ENCODE measurements around the gene ABCB11.
A peak's percentile ranks its signal among the peaks of the same experiment; 100 is the strongest.
"Not testable (repeated sequence)": the region's sequence is repeated elsewhere in the genome, so short reads cannot be mapped to it uniquely, and the experiment has no call there.

ABCB11 gene

DNA sequence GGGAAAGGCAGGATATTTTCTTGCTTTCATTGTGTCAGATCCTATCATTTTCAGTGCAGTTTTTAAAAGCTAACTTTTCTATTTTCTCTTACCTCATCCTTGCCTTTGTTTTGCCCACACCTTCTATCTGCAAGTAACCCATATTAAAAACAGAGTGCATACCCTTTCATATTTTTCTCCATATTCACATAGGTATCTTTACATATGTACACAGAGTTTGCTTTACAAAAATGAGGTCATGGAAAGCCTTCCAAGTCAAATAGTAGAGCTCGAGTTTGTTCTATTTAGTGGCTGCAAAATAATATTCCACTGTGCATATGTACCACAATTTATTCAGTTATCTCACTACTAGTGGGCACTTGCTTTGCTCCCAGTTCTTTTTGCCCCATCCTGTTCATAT lies 34.3 kb upstream of the ABCB11 start:
- H3K4me1 Mint-ChIP-seq, result no peaks in the 10 kb centered on the region
- H3K9me3 Mint-ChIP-seq, result no peaks in the 10 kb centered on the region
- peaks cover 8% of the 10 kb centered on the region for H3K27me3 Mint-ChIP-seq
- no peaks in the 10 kb centered on the region for H3K36me3 Mint-ChIP-seq (ENCODE audit: insufficient read depth)
- H3K27ac Mint-ChIP-seq (ENCODE audit: low read depth), result no peak overlapping the region
- DNase-seq (ENCODE audit: low spot score in 2 of 2) (no peak), ATAC-seq (replicated peaks; ENCODE audit: extremely low read depth, poor library complexity, severe bottlenecking) (no peak)
- no peak overlapping the region for H3K4me3 Mint-ChIP-seq

DNA sequence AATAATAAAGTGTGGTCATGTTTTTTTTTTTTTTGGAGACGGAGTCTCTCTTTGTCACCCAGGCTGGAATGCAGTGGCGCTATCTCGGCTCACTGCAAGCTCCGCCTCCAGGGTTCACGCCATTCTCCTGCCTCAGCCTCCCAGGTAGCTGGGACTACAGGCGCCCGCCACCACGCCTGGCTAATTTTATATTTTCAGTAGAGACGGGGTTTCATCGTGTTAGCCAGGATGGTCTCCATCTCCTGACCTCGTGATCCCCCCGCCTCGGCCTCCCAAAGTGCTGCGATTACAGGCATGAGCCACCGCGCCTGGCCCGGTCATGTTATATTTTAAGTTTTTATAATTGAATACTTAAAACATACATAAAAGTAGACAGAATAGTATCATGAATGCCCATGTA lies 33.1 kb upstream of the ABCB11 start:
- H3K27me3 Mint-ChIP-seq; H3K4me1 Mint-ChIP-seq; H3K4me3 Mint-ChIP-seq; H3K27ac Mint-ChIP-seq (ENCODE audit: low read depth); ATAC-seq (replicated peaks; ENCODE audit: extremely low read depth, poor library complexity, severe bottlenecking); DNase-seq (ENCODE audit: low spot score in 2 of 2); H3K9me3 Mint-ChIP-seq; H3K36me3 Mint-ChIP-seq (ENCODE audit: insufficient read depth): not testable (repeated sequence)

DNA sequence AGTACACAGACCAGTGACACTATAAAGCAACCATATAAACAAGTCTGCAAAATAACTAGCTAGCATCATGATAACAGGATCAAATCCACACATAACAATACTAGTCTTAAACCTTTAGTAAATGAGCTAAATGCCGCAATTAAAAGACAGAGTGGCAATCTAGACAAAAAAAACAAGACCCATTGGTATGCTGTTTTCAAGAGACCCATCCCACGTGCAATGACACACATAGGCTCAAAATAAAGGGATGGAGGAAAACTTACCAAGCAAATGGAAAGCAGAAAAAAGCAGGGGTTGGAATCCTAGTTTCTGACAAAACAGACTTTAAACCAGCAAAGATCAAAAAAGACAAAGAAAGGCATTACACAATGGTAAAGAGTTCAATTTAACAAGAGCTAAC lies 23.5 kb upstream of the ABCB11 start:
- not testable (repeated sequence) for H3K36me3 Mint-ChIP-seq (ENCODE audit: insufficient read depth); H3K4me3 Mint-ChIP-seq; DNase-seq (ENCODE audit: low spot score in 2 of 2); ATAC-seq (replicated peaks; ENCODE audit: extremely low read depth, poor library complexity, severe bottlenecking); H3K27me3 Mint-ChIP-seq; H3K27ac Mint-ChIP-seq (ENCODE audit: low read depth); H3K4me1 Mint-ChIP-seq
- H3K9me3 Mint-ChIP-seq, result peaks cover 17% of the 10 kb centered on the region

DNA sequence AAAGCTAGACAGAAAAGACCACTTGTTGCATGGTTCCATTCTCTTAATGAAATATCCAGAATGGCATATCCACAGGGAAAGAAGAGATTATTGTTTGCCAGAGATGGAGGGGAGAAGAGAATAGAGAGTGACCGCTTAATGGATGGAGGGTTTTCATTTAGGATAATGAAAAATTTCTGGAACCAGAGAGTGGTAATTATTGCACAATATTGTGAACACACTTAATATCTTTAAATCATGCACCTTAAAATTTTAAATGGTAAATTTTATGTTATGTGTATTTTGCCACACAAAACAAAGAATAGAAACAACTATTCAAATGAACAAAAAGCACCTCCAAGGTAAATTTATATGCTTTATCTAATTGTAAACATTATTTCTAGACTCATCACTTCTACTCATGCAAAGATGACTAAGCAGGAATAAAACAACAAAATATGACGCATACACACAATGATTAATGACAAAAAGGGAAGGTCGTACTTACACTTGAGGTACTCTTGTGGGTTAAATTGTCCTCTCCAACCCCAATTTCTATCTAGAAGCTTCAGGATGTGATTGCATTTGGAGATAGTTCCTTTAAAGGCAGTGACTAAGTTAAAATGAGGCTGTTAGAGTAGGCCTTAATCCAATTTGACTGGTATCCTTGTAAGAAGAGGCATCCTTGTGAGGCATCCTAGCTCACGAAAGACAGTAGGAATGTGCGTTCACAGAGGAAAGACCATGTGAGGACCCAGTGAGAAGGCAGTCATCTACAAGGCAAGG lies 19.5 kb upstream of the ABCB11 start:
- Mint-ChIP-seq H3K4me1 (peaks cover 6% of the 10 kb centered on the region), H3K27ac (ENCODE audit: low read depth) (no peak overlapping the region), H3K9me3 (peaks cover 10% of the 10 kb centered on the region), H3K4me3 (no peak overlapping the region), H3K36me3 (ENCODE audit: insufficient read depth) (no peaks in the 10 kb centered on the region), H3K27me3 (no peaks in the 10 kb centered on the region)
- no peak for DNase-seq (ENCODE audit: low spot score in 2 of 2)
- ATAC-seq (replicated peaks; ENCODE audit: extremely low read depth, poor library complexity, severe bottlenecking), result no peak

DNA sequence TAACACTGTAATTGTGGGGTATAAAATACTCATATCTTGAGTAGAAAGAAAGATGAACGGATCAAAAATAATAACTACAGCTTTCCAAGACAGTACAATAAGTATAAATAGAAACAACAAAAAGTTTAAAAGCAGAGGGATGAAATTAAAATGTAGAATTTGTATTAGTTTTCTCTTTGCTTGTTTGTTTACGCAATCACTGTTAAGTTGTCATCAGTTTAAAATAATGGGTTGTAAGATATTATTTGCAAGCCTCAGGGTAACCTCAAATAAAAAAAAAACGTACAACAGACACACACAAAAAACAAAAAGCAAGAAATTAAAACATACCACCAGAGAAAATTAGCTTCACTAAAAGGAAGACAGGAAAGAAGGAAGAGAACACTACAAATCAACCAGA lies 18.0 kb upstream of the ABCB11 start:
- H3K27ac Mint-ChIP-seq (ENCODE audit: low read depth), result no peak overlapping the region
- ATAC-seq (replicated peaks; ENCODE audit: extremely low read depth, poor library complexity, severe bottlenecking), result no peak

DNA sequence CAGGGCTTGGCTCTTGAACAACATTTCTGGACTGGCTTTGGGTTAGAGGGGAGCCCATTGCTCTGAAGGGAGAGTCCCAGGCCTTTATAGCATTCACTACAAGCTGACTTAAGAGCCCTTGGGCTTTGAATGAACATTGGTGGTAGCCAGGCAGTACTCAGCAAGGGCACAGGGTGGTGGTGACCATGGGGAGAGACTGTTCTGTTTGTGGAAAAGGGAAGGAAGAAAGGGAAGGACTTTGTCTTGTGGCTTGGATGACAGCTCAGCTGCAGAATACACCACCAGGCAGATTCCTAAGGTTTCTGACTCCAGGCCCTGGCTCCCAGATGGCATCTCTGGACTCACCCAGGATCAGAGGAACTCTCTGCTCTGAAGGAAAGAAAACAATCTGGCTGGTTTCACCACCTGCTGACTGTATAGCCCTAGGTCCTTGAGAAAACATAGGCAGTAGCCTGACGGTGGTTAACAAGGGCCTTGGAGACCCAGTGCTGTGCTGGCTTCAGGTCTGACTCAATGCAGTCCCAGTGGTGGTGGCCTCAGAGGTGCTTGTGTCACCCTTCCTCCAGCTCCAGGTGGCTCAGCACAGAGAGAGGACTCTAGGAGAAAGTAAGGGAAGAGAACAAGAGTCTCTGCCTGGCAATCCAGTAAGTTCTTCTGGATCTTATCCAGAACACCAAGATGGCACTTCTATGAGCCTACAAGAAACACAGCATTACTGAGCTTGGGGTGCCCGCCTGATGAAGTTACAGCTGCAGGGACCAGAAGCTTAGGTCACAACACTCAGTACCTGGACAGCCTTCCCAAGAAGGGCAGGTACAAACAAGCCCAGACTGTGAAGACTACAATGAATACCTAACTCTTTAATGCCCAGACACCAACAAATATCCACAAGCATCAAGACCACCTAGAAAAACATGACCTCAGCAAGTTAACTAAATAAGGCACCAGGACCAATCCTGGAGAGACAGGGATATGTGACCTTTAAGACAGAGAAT lies 16.4 kb upstream of the ABCB11 start:
- Mint-ChIP-seq H3K27ac (ENCODE audit: low read depth) (no peak overlapping the region), H3K36me3 (ENCODE audit: insufficient read depth) (no peaks in the 10 kb centered on the region), H3K4me3 (no peak overlapping the region), H3K9me3 (peaks cover 6% of the 10 kb centered on the region), H3K4me1 (peaks cover 6% of the 10 kb centered on the region), H3K27me3 (no peaks in the 10 kb centered on the region)
- DNase-seq (ENCODE audit: low spot score in 2 of 2) (no peak), ATAC-seq (replicated peaks; ENCODE audit: extremely low read depth, poor library complexity, severe bottlenecking) (no peak)

More for the DNA sequence above, 18.0 kb upstream of the ABCB11 start:
- Mint-ChIP-seq H3K36me3 (ENCODE audit: insufficient read depth) (no peaks in the 10 kb centered on the region), H3K4me1 (peaks cover 6% of the 10 kb centered on the region), H3K4me3 (no peak overlapping the region), H3K9me3 (no peaks in the 10 kb centered on the region), H3K27me3 (no peaks in the 10 kb centered on the region)
- DNase-seq (ENCODE audit: low spot score in 2 of 2), result no peak

DNA sequence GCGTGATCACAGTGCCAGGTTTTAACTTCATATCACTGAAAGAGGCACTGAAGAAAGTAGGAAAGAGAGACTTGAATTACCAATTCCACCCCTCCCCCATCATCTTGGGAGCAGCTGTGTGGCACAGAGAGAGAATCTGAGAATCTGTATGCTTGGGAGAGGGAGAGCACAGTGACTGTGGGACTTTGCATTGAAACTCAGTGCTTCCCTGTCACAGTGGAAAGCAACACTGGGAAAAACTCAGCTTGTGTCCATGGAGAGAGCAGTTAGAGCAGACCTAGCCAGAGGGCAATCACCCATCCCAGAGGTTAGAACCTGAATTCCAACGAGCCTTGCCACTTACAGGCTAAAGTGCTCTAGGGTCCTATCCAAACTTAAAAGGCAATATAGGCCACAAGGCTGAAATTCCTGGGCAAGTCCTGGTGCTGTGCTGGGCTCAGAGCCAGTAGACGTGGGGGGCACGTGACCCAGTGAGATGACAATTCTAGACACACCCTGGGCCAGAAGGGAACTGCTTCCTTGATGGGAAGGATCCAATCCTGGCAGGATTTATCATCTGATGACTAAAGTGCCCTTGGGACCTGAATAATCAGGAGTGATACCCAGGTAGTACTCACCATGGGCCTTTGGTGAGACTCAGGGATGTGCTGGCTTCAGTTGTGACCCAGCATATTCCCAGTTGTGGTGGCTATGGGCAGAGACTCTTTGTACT lies 15.5 kb upstream of the ABCB11 start:
- H3K4me3 Mint-ChIP-seq, result no peak overlapping the region
- ATAC-seq (replicated peaks; ENCODE audit: extremely low read depth, poor library complexity, severe bottlenecking), result no peak

DNA sequence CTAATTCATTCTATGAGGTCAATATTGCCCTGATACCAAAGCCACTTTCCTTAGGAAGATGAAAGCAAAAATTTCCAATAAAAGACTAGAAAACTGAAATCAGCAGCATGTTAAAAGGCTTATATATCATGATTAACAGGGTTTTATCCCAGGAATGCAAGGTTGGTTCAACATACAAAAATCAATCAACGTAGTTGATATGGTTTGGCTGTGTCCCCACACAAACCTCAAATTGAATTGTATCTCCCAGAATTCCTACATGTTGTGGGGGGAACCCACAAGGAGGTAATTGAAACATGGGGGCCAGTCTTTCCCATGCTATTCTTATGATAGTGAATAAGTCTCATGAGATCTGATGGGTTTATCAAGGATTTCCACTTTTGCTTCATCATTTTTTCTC lies 11.7 kb upstream of the ABCB11 start:
- DNase-seq (ENCODE audit: low spot score in 2 of 2) (no peak), ATAC-seq (replicated peaks; ENCODE audit: extremely low read depth, poor library complexity, severe bottlenecking) (no peak)
- Mint-ChIP-seq H3K4me1 (peaks cover 27% of the 10 kb centered on the region), H3K9me3 (peaks cover 13% of the 10 kb centered on the region), H3K4me3 (no peak overlapping the region), H3K36me3 (ENCODE audit: insufficient read depth) (no peaks in the 10 kb centered on the region), H3K27ac (ENCODE audit: low read depth) (no peak overlapping the region), H3K27me3 (no peaks in the 10 kb centered on the region)

More for the DNA sequence above, 15.5 kb upstream of the ABCB11 start:
- no peak for DNase-seq (ENCODE audit: low spot score in 2 of 2)
- Mint-ChIP-seq H3K27me3 (no peaks in the 10 kb centered on the region), H3K27ac (ENCODE audit: low read depth) (no peak overlapping the region), H3K4me1 (peaks cover 6% of the 10 kb centered on the region), H3K9me3 (peaks cover 13% of the 10 kb centered on the region), H3K36me3 (ENCODE audit: insufficient read depth) (no peaks in the 10 kb centered on the region)

DNA sequence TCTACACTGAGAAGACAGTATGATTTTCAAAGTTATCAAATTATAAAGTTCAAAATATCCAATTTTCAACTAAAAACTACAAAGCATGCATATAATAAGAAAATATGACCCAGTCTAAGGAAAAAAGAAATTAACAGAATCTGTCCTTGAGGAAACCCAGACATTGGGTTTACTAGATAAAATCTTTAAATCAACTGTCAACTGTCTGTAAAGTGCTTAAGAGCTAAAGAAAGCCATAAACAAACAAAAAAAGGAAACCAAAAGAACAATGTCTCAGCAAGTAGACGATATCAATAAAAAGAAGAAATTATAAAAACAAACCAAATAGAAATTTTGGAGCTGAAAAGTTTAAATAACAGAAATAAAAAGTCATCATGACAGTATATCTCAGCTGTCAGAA lies 10.5 kb upstream of the ABCB11 start:
- no peak for DNase-seq (ENCODE audit: low spot score in 2 of 2)
- H3K27me3 Mint-ChIP-seq, result no peaks in the 10 kb centered on the region
- H3K36me3 Mint-ChIP-seq (ENCODE audit: insufficient read depth), result no peaks in the 10 kb centered on the region
- ATAC-seq (replicated peaks; ENCODE audit: extremely low read depth, poor library complexity, severe bottlenecking), result no peak
- peak overlapping the region; percentile 26 for H3K27ac Mint-ChIP-seq (ENCODE audit: low read depth)
- no peak overlapping the region for H3K4me3 Mint-ChIP-seq
- peaks cover 27% of the 10 kb centered on the region for H3K4me1 Mint-ChIP-seq
- peaks cover 13% of the 10 kb centered on the region for H3K9me3 Mint-ChIP-seq

DNA sequence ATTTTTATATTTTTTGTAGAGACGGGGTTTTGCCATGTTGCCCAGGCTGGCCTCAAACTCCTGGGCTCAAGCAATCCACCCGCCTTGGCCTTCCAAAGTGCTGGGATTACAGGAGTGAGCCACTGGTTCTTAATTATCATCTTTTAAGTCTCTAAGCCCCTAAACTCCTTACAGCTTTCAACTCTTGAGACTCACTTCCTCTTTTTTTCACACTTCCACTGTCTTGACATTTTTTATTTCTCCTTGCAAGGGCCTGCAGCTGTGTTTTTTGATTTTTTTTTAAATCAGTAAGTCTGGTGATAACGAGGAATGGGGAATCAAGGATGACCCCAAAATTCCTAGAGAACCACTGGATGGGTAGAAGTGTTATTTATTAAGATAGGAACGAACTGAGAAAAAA lies 8.6 kb upstream of the ABCB11 start:
- ATAC-seq (replicated peaks; ENCODE audit: extremely low read depth, poor library complexity, severe bottlenecking), result no peak
- DNase-seq (ENCODE audit: low spot score in 2 of 2), result no peak
- no peaks in the 10 kb centered on the region for H3K36me3 Mint-ChIP-seq (ENCODE audit: insufficient read depth)
- peaks cover 18% of the 10 kb centered on the region for H3K9me3 Mint-ChIP-seq
- H3K4me1 Mint-ChIP-seq, result peaks cover 31% of the 10 kb centered on the region
- no peaks in the 10 kb centered on the region for H3K27me3 Mint-ChIP-seq
- H3K27ac Mint-ChIP-seq (ENCODE audit: low read depth), result no peak overlapping the region
- peak overlapping the region; percentile 20 for H3K4me3 Mint-ChIP-seq

DNA sequence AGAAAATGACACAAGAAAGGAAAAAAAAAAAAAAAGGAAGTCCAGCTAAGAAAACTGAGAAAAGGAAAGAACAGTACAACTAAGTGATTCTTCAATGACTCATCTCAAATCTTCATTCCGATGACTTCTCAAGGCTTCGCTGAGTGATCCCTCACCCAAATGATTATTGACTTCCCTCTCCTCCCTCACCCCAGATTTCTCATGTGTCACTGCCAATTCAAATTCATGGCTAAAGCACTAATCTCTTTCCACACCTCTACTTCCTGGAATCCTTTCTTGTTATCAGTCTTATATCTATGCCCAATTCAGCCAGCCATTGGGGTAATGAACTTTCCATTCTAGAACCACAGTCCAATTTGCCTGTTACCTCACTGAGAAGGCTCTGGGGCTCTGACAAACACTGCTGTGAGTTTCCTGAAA lies 7.2 kb upstream of the ABCB11 start:
- Mint-ChIP-seq H3K9me3 (peaks cover 17% of the 10 kb centered on the region), H3K4me3 (no peak overlapping the region), H3K27me3 (no peaks in the 10 kb centered on the region), H3K27ac (ENCODE audit: low read depth) (no peak overlapping the region), H3K4me1 (peaks cover 41% of the 10 kb centered on the region), H3K36me3 (ENCODE audit: insufficient read depth) (no peaks in the 10 kb centered on the region)
- ATAC-seq (replicated peaks; ENCODE audit: extremely low read depth, poor library complexity, severe bottlenecking) (no peak), DNase-seq (ENCODE audit: low spot score in 2 of 2) (no peak)

DNA sequence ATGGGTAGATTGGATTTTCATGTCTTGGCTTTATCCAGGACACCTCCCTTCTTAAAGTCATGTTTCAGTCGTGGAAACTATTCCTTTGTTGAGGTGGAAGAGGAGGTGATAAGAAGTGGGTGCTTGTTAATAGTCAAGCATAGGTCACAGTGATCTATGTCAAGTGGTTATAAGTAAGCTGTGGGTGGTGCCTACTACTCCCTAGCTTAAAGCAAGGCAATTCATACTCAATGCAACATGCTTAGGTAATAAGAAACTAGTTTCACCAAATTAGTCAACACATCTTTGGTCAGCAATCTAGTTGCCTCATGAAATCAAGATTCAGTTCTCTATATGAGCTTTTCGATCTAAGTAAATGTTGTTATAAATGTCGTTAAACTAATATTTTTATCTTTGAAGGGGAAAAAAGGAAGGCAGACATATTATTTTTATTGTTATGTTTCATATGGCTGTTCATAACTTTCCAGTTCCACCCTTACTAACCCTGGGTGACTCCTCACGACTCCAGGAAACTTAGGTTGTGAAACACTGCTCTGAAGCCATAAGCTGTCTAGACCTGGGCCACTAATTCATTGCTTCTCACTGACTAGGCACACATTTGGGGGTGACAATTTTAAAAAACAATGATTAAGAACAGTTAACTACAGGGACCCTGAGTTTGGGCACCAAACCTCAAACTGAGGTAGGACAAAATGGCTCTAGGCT lies 5.8 kb upstream of the ABCB11 start:
- DNase-seq (ENCODE audit: low spot score in 2 of 2) (no peak), ATAC-seq (replicated peaks; ENCODE audit: extremely low read depth, poor library complexity, severe bottlenecking) (no peak)
- Mint-ChIP-seq H3K27me3 (no peaks in the 10 kb centered on the region), H3K36me3 (ENCODE audit: insufficient read depth) (no peaks in the 10 kb centered on the region), H3K9me3 (peaks cover 12% of the 10 kb centered on the region), H3K4me3 (no peak overlapping the region), H3K4me1 (peaks cover 45% of the 10 kb centered on the region), H3K27ac (ENCODE audit: low read depth) (no peak overlapping the region)
